H9 (cell line): Measurements from ENCODE around the gene MRTFA. TPM values are rescaled to one million over a fixed set of nuclear protein-coding genes. Genes with fewer than 3 reads are reported as not detected.
A peak's percentile ranks its signal among the peaks of the same experiment; 100 is the strongest.

Source experiments
- DNase-seq: peaks from one replicate; pipeline ENCODE4 v3.0.0-alpha.2; 2017
- H2AFZ ChIP-seq: one replicate; pipeline ENCODE4 v1.6.1; 2013; ENCODE audit warnings: mild to moderate bottlenecking, low read length, control low read depth, moderate library complexity
- H2AK5ac ChIP-seq: 2 replicates; pipeline ENCODE4 v1.6.1; 2013; ENCODE audit warnings: low read length, control low read depth, mixed read lengths; ENCODE audit not compliant: insufficient read length
- H2BK120ac ChIP-seq: one replicate; pipeline ENCODE4 v1.6.1; 2013; ENCODE audit warnings: low read depth, mild to moderate bottlenecking, low read length, control low read depth, inconsistent platforms; ENCODE audit not compliant: poor library complexity, severe bottlenecking
- H2BK12ac ChIP-seq: 2 replicates; pipeline ENCODE4 v1.6.1; 2013; ENCODE audit warnings: low read length, control low read depth, mixed read lengths, low read depth; ENCODE audit not compliant: insufficient read length
- H2BK15ac ChIP-seq: 2 replicates; pipeline ENCODE4 v1.6.1; 2013; ENCODE audit warnings: low read depth, low read length, control low read depth
- H2BK20ac ChIP-seq: one replicate; pipeline ENCODE4 v1.6.1; 2013; ENCODE audit warnings: low read depth, mild to moderate bottlenecking, low read length, control low read depth, inconsistent platforms; ENCODE audit not compliant: poor library complexity, severe bottlenecking
- H2BK5ac ChIP-seq: 2 replicates; pipeline ENCODE4 v1.6.1; 2013; ENCODE audit warnings: low read length, control low read depth, mixed read lengths; ENCODE audit not compliant: insufficient read length
- H3K14ac ChIP-seq: 2 replicates; pipeline ENCODE4 v1.6.1; 2013; ENCODE audit warnings: low read length, control low read depth; ENCODE audit not compliant: insufficient read depth
- H3K18ac ChIP-seq: 2 replicates; pipeline ENCODE4 v1.6.1; 2013; ENCODE audit warnings: low read depth, mild to moderate bottlenecking, mixed read lengths, low read length, control low read depth; ENCODE audit not compliant: insufficient read length
- H3K23ac ChIP-seq: 2 replicates; pipeline ENCODE4 v1.6.1; 2013; ENCODE audit warnings: low read length, control low read depth, mixed read lengths, low read depth; ENCODE audit not compliant: insufficient read length
- H3K23me2 ChIP-seq: 2 replicates; pipeline ENCODE4 v1.6.1; 2013; ENCODE audit warnings: low read depth, mild to moderate bottlenecking, mixed read lengths, low read length, control low read depth; ENCODE audit not compliant: insufficient read length, poor library complexity, severe bottlenecking
- H3K27ac ChIP-seq: 2 replicates; pipeline ENCODE4 v1.5.1; 2013; ENCODE audit warnings: low read length, control low read depth, mixed read lengths, low read depth; ENCODE audit not compliant: insufficient read length
- H3K27me3 ChIP-seq: 2 replicates; pipeline ENCODE4 v1.6.1; 2013; ENCODE audit warnings: low read length, control low read depth, inconsistent platforms; ENCODE audit not compliant: insufficient read depth
- H3K4ac ChIP-seq: 2 replicates; pipeline ENCODE4 v1.6.1; 2013; ENCODE audit warnings: low read depth, mild to moderate bottlenecking, control low read depth, inconsistent platforms, low read length, moderate library complexity
- H3K4me1 ChIP-seq: 2 replicates; pipeline ENCODE4 v1.6.1; 2013; ENCODE audit warnings: low read length, control low read depth, inconsistent platforms; ENCODE audit not compliant: insufficient read depth
- H3K4me2 ChIP-seq: 2 replicates; pipeline ENCODE4 v1.6.1; 2013; ENCODE audit warnings: low read length, control low read depth, mixed read lengths; ENCODE audit not compliant: insufficient read length, insufficient read depth
- H3K56ac ChIP-seq: 2 replicates; pipeline ENCODE4 v1.6.1; 2013; ENCODE audit warnings: low read depth, mild to moderate bottlenecking, mixed read lengths, low read length, control low read depth; ENCODE audit not compliant: insufficient read length
- H3K79me1 ChIP-seq: 2 replicates; pipeline ENCODE4 v1.6.1; 2013; ENCODE audit warnings: low read depth, mild to moderate bottlenecking, moderate library complexity, low read length, control low read depth, inconsistent platforms; ENCODE audit not compliant: insufficient read depth, poor library complexity, severe bottlenecking
- H3K79me2 ChIP-seq: 2 replicates; pipeline ENCODE4 v1.6.1; 2013; ENCODE audit warnings: low read length, control low read depth, inconsistent platforms; ENCODE audit not compliant: insufficient read depth
- H3K9ac ChIP-seq: 2 replicates; pipeline ENCODE4 v1.6.1; 2013; ENCODE audit warnings: low read length, control low read depth, mixed read lengths; ENCODE audit not compliant: insufficient read length; ENCODE audit errors: extremely low read depth
- H3K9me3 ChIP-seq: one replicate; pipeline ENCODE4 v1.6.1; 2013; ENCODE audit warnings: low read depth, low read length, inconsistent platforms; ENCODE audit not compliant: control insufficient read depth
- H3T11ph ChIP-seq: one replicate; pipeline ENCODE4 v1.6.1; 2013; ENCODE audit warnings: mild to moderate bottlenecking, low read length, control low read depth, inconsistent platforms
- H4K20me1 ChIP-seq: one replicate; pipeline ENCODE4 v1.6.1; 2013; ENCODE audit not compliant: control insufficient read depth, insufficient read length, insufficient read depth
- H4K5ac ChIP-seq: 2 replicates; pipeline ENCODE4 v1.6.1; 2013; ENCODE audit warnings: low read depth, mild to moderate bottlenecking, mixed read lengths, low read length, control low read depth; ENCODE audit not compliant: insufficient read length
- H4K8ac ChIP-seq: replicated peaks from 2 replicates; pipeline ENCODE4 v1.6.1; 2013; ENCODE audit warnings: low read length, control low read depth, mixed read lengths, low read depth; ENCODE audit not compliant: insufficient read length
- H4K91ac ChIP-seq: 2 replicates; pipeline ENCODE4 v1.6.1; 2013; ENCODE audit warnings: low read depth, mild to moderate bottlenecking, moderate library complexity, mixed read lengths, low read length, control low read depth; ENCODE audit not compliant: insufficient read length
- H3K27ac Mint-ChIP-seq, 3 experiments: 2 replicates in 2 of 3; 3 replicates in 1 of 3; pipeline ENCODE4 v1.8.0; 2020 to 2021; ENCODE audit warnings: mixed read lengths in 3 of 3, mild to moderate bottlenecking in 1 of 3, moderate library complexity in 1 of 3
- H3K27me3 Mint-ChIP-seq: 2 replicates; pipeline ENCODE4 v1.8.0; 2021; ENCODE audit warnings: low read depth, mild to moderate bottlenecking, moderate library complexity, mixed read lengths
- H3K36me3 Mint-ChIP-seq, 3 experiments: 2 replicates in 2 of 3; 3 replicates in 1 of 3; pipeline ENCODE4 v1.8.0; 2020 to 2021; ENCODE audit warnings: low read depth in 3 of 3, mixed read lengths in 3 of 3; ENCODE audit not compliant: insufficient read depth in 1 of 3
- H3K4me1 Mint-ChIP-seq, 2 experiments: 2 replicates each; pipeline ENCODE4 v1.8.0; 2020; ENCODE audit warnings: mixed read lengths in 2 of 2
- H3K4me3 Mint-ChIP-seq, 2 experiments: 2 replicates in 1 of 2; 3 replicates in 1 of 2; pipeline ENCODE4 v1.8.0; 2020 to 2021; ENCODE audit warnings: mild to moderate bottlenecking in 2 of 2, mixed read lengths in 2 of 2, moderate library complexity in 1 of 2
- H3K9me3 Mint-ChIP-seq, 2 experiments: 2 replicates in 1 of 2; 3 replicates in 1 of 2; pipeline ENCODE4 v1.8.0; 2020; ENCODE audit warnings: mild to moderate bottlenecking in 2 of 2, mixed read lengths in 2 of 2, moderate library complexity in 1 of 2
- WGBS: extraction: QIAGEN DNeasy Blood & Tissue Kit; methylation state at CpG from one replicate; pipeline ENCODE4 v1.1.7; 2013; ENCODE audit warnings: missing lambda C conversion rate, low lambda C conversion rate, mixed read lengths; ENCODE audit not compliant: insufficient read length; ENCODE audit errors: extremely low coverage; 5-methylcytosine and 5-hydroxymethylcytosine counted together
- total RNA-seq: library from RNA; stranded (reverse); gene quantifications from 2 replicates; pipeline ENCODE4 v1.2.1, GENCODE V29; 2021
- TF ChIP-seq, protein P1 (sequence below): fragments of 200-600 bp; sonication (generic); conservative IDR thresholded peaks from 3 replicates; pipeline ENCODE4 v1.8.0; 2021; ENCODE audit warnings: antibody characterized with exemption, mild to moderate bottlenecking

Gene MRTFA
- total RNA-seq, 1 experiment from 2014 or later = 38.1 TPM

DNA sequence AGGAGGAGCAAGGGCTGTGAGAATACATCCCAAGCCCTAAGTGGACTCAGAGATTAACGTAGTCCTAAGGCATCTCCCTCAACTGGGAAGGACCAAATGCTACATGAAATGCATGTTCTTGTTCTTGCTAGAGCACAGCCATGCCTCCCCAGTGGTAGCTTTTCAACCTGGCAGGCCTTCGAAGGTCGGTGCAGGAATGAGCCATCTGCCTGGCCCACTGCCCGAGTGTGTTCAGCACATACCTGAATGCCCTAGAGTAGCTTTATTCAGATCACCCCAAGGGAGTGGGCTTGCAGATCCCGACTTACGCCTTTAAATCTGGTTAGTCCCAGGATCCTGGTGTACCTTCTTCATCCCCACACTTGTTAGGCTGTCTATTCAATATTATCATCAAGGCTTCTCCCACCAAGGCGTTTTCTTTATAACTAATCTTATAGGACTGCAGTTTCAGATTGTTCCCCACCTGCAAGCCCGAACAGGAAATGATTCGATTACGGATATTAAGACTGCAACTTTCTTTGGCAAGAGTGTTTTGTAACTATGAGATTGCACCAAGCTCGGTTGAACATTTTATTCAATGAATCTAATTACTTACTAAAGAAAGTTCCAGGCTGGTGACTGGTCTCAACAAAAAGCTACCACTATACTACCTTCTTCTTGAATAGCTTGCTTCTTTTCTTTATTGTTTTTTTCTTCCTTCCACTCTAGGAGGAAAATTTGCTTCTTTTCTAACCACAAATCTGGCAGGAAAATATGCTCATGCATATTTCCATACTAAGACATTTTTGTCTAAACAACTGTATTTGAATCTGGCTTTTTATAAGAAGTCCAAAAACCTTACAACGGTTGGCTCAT, 150.5 kb downstream of the MRTFA start:
- peak overlapping the region in 1 of 3 experiments; percentile 40; a peak in 2 of 7 replicates for H3K27ac Mint-ChIP-seq
- no peak for DNase-seq
- no peaks in the 10 kb centered on the region for H3K79me2 ChIP-seq

More for the DNA sequence above, 150.5 kb downstream of the MRTFA start:
- Histone ChIP-seq H3K14ac (no peak overlapping the region), H2AFZ (no peak overlapping the region), H3K27ac (no peak overlapping the region), H3T11ph (no peak overlapping the region), H3K23me2 (no peaks in the 10 kb centered on the region), H3K4me1 (no peaks in the 10 kb centered on the region), H2BK120ac (no peak overlapping the region), H4K8ac (no peak overlapping the region), H4K20me1 (no peaks in the 10 kb centered on the region), H3K27me3 (no peaks in the 10 kb centered on the region), H3K79me1 (peaks cover under 1% of the 10 kb centered on the region), H3K4ac (no peak overlapping the region), H2BK15ac (no peak overlapping the region), H3K18ac (no peak overlapping the region), H2BK20ac (no peak overlapping the region), H4K91ac (no peak overlapping the region), H2BK5ac (no peak overlapping the region), H3K4me2 (no peak overlapping the region), H2BK12ac (no peak overlapping the region), H3K23ac (no peak overlapping the region), H3K9ac (no peak overlapping the region), H2AK5ac (no peak overlapping the region), H3K9me3 (no peaks in the 10 kb centered on the region), H4K5ac (no peak overlapping the region), H3K56ac (no peak overlapping the region)
- Mint-ChIP-seq H3K36me3 (peaks cover 1 to 13% (median 9%) of the 10 kb centered on the region in 3 experiments; a peak in 6 of 7 replicates), H3K4me1 (peaks cover 2 to 6% of the 10 kb centered on the region in 2 experiments; a peak in 2 of 4 replicates), H3K4me3 (no peak overlapping the region), H3K9me3 (peaks cover 0 to 3% of the 10 kb centered on the region in 2 experiments; a peak in 1 of 5 replicates), H3K27me3 (no peaks in the 10 kb centered on the region)
- TF ChIP-seq, protein P1, sequence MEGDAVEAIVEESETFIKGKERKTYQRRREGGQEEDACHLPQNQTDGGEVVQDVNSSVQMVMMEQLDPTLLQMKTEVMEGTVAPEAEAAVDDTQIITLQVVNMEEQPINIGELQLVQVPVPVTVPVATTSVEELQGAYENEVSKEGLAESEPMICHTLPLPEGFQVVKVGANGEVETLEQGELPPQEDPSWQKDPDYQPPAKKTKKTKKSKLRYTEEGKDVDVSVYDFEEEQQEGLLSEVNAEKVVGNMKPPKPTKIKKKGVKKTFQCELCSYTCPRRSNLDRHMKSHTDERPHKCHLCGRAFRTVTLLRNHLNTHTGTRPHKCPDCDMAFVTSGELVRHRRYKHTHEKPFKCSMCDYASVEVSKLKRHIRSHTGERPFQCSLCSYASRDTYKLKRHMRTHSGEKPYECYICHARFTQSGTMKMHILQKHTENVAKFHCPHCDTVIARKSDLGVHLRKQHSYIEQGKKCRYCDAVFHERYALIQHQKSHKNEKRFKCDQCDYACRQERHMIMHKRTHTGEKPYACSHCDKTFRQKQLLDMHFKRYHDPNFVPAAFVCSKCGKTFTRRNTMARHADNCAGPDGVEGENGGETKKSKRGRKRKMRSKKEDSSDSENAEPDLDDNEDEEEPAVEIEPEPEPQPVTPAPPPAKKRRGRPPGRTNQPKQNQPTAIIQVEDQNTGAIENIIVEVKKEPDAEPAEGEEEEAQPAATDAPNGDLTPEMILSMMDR = no peak
- no CpG with 5 or more reads among the region's 12 CpGs for WGBS
